ENCODE data around the gene HOXA2.

HOXA2 gene

GRCh38 chr7:27071622-27072390 is 30.7 kb downstream of the HOXA2 start:
- no peak for DNase-seq

GRCh38 chr7:27068259-27068658 is 34.2 kb downstream of the HOXA2 start:
- DNase-seq, result no peak

- no peak for DNase-seq
Observed at GRCh38 chr7:27066148-27066547, 36.3 kb downstream of the HOXA2 start.

- DNase-seq, result no peak
Observed at GRCh38 chr7:27065709-27066108, 36.8 kb downstream of the HOXA2 start.

GRCh38 chr7:27064661-27065060 is 37.8 kb downstream of the HOXA2 start:
- no peak for DNase-seq

GRCh38 chr7:27064159-27064558 is 38.3 kb downstream of the HOXA2 start:
- DNase-seq, result no peak

GRCh38 chr7:27062946-27063345 is 39.5 kb downstream of the HOXA2 start:
- no peak for DNase-seq

- DNase-seq, result no peak
Observed at GRCh38 chr7:27053153-27053552, 49.3 kb downstream of the HOXA2 start.

- DNase-seq, result no peak
Observed at GRCh38 chr7:27051451-27051850, 51.0 kb downstream of the HOXA2 start.

Measured in activated gamma-delta T cell (primary cell).